Tibial artery (tissue), 4 donors: ENCODE measurements around the gene DNTT.

Experiments
- DNase-seq, 2 donors: peaks; one replicate each; pipeline ENCODE4 v3.0.0-alpha.2; 2019
- H3K27ac ChIP-seq, 2 donors: fragments of 200-600 bp; sonication (generic) in 1 of 2; 1 replicate in 1 of 2; 2 replicates in 1 of 2; pipeline ENCODE4 v1.5.1; 2018 to 2019; ENCODE audit warnings: mild to moderate bottlenecking in 1 of 2
- H3K27me3 ChIP-seq, 2 donors: fragments of 200-600 bp; sonication (generic) in 1 of 2; one replicate each; pipeline versions ENCODE4 v1.5.1 to v1.6.0; 2016 to 2019
- H3K36me3 ChIP-seq, 3 donors: fragments of 200-600 bp; sonication (generic) in 2 of 3; one replicate each; pipeline ENCODE4 v1.5.1; 2016 to 2019; ENCODE audit warnings: mild to moderate bottlenecking in 2 of 3
- H3K4me1 ChIP-seq, 4 donors: fragments of 200-600 bp; sonication (generic) in 2 of 4; 1 replicate in 3 of 4; 2 replicates in 1 of 4; pipeline ENCODE4 v1.5.1; 2016 to 2019
- H3K4me3 ChIP-seq, 2 donors: fragments of 200-600 bp; sonication (generic) in 1 of 2; 1 replicate in 1 of 2; 2 replicates in 1 of 2; pipeline ENCODE4 v1.5.1; 2018 to 2019; ENCODE audit warnings: mild to moderate bottlenecking in 2 of 2
- H3K9me3 ChIP-seq, 3 donors: fragments of 200-600 bp; sonication (generic) in 1 of 3; one replicate each; pipeline ENCODE4 v1.5.1; 2016 to 2019
- intact Hi-C: fragments of 100-400 bp; cut with DNase I; formaldehyde crosslinking; loops from one replicate; pipeline ENCODE4 v1.15.0; 2023; ENCODE audit warnings: low total_unique reads
- TF ChIP-seq, protein P1 (sequence below), 2 experiments: fragments of 200-600 bp in 1 of 2; fragments of 450-650 bp in 1 of 2; IDR thresholded peaks; one replicate each; pipeline ENCODE4 v1.5.1; 2017 to 2019; ENCODE audit warnings: antibody characterized with exemption in 2 of 2, mild to moderate bottlenecking in 1 of 2, moderate library complexity in 1 of 2

Gene DNTT

DNA sequence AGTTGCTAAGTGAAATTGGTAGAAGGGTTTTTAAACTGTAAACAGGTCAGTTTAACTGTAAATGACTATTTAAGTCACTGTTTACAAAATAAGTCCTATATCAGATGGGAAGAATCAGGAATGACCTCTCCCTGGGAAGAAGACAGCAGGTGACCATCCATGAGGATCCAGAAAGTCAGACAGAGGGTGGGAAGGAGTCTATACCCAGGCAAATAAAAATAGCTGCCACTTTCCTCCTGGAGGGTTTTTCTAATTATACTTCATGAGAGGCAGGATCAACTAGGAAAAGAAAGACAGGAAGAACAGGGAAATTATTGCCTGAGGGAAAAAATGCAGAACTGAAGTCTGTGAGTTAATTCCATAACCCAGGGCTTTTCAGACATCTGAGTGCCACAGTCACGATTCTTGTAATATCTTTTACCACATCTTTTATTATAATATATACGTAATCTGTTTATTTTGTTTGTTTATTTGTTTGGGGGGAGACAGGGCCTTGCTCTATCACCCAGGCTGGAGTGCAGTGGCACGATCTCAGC is 7.0 kb downstream of the DNTT start:
- H3K4me3 ChIP-seq: no peak overlapping the region
- no peak overlapping the region for H3K27ac ChIP-seq
- intact Hi-C loops: no loop called here
- TF ChIP-seq, protein P1, sequence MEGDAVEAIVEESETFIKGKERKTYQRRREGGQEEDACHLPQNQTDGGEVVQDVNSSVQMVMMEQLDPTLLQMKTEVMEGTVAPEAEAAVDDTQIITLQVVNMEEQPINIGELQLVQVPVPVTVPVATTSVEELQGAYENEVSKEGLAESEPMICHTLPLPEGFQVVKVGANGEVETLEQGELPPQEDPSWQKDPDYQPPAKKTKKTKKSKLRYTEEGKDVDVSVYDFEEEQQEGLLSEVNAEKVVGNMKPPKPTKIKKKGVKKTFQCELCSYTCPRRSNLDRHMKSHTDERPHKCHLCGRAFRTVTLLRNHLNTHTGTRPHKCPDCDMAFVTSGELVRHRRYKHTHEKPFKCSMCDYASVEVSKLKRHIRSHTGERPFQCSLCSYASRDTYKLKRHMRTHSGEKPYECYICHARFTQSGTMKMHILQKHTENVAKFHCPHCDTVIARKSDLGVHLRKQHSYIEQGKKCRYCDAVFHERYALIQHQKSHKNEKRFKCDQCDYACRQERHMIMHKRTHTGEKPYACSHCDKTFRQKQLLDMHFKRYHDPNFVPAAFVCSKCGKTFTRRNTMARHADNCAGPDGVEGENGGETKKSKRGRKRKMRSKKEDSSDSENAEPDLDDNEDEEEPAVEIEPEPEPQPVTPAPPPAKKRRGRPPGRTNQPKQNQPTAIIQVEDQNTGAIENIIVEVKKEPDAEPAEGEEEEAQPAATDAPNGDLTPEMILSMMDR (IDR thresholded peaks at IDR 0.05): no peak
- no peaks in the 10 kb centered on the region for H3K36me3 ChIP-seq
- H3K9me3 ChIP-seq: no peaks in the 10 kb centered on the region
- DNase-seq: no peak
- peaks cover 0 to 2% of the 10 kb centered on the region in 2 donors for H3K27me3 ChIP-seq
- H3K4me1 ChIP-seq: peaks cover 0 to 18% (median 0%) of the 10 kb centered on the region in 4 donors

DNA sequence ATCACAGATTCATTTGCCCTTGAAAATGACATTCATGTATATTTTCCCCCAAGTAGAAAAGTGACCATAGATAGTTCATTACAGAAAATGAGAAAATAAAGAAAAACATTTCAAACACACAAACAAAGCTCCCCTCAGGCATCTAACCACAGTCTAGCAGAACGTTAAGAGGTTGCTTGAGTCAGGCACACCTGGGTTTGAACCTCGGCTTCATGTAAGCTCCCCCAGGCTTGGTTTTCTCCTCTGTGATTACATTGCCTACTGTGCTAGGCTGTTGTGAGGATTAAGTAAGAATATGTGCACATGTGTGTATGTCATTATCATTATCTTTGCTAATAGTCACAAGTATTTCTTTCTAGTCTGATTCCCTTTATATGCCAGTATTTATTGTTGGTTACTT is 9.1 kb downstream of the DNTT start:
- Histone ChIP-seq H3K27me3 (peaks cover 0 to 5% of the 10 kb centered on the region in 2 donors), H3K4me3 (no peak overlapping the region), H3K9me3 (no peaks in the 10 kb centered on the region), H3K27ac (no peak overlapping the region), H3K36me3 (no peaks in the 10 kb centered on the region), H3K4me1 (peaks cover 0 to 18% (median 0%) of the 10 kb centered on the region in 4 donors)
- intact Hi-C loops: no loop called here
- TF ChIP-seq, protein P1 (IDR thresholded peaks at IDR 0.05): no peak
- no peak for DNase-seq

DNA sequence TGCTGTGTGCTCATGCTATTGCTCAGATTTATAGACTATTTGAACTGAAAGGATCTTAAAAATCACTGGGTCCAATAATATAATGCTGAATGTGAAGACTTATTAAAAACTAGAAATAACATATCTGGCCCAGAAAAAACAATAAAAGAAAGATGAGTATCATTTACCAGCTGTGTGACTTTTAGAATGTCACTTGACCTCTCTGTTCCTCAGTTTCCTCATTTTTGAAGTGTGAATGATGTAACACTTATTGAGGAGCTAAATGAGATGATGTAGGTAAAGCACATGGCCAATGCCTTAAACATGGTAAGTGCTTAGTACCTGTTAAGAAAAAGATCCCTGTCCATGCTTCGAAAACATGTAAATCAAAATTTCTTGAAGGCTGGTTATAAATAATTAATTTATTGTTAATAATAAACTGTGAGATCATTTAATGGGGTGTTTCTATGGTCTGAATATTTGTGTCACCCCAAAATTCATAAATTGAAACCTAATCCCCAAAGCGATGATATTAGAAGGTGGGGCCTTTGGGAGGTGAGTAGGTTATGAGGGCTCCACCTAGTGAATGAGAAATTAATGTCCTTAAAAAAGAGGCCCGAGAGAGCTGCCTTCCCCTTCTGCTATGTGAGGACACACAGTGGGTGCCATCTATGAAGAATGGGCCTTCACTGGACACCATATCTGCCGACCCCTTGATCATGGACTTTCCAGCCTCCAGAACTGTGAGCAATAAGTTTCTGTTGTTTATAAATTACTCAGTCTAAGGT is 13.0 kb downstream of the DNTT start:
- no peaks in the 10 kb centered on the region for H3K4me1 ChIP-seq
- no peak for DNase-seq
- H3K27me3 ChIP-seq: peaks cover 0 to 19% of the 10 kb centered on the region in 2 donors
- H3K9me3 ChIP-seq: no peaks in the 10 kb centered on the region
- no peak overlapping the region for H3K4me3 ChIP-seq
- H3K36me3 ChIP-seq: no peaks in the 10 kb centered on the region
- H3K27ac ChIP-seq: no peak overlapping the region
- intact Hi-C loops: no loop called here
- TF ChIP-seq, protein P1 (IDR thresholded peaks at IDR 0.05): no peak

GRCh38 chr10:96319754-96320474 is 15.7 kb downstream of the DNTT start:
- DNase-seq: no peak
- intact Hi-C loops: no loop called here

GRCh38 chr10:96321822-96322221 is 17.6 kb downstream of the DNTT start:
- DNase-seq: no peak
- no peaks in the 10 kb centered on the region for H3K9me3 ChIP-seq
- no peak overlapping the region for H3K27ac ChIP-seq
- no peaks in the 10 kb centered on the region for H3K4me1 ChIP-seq
- H3K27me3 ChIP-seq: peaks cover 0 to 25% of the 10 kb centered on the region in 2 donors
- no peak overlapping the region for H3K4me3 ChIP-seq
- H3K36me3 ChIP-seq: no peaks in the 10 kb centered on the region
- intact Hi-C loops: no loop called here
- TF ChIP-seq, protein P1 (IDR thresholded peaks at IDR 0.05): no peak

More at GRCh38 chr10:96319754-96320474, 15.7 kb downstream of the DNTT start:
- Histone ChIP-seq H3K4me1 (no peaks in the 10 kb centered on the region), H3K4me3 (no peak overlapping the region), H3K27me3 (peaks cover 0 to 28% of the 10 kb centered on the region in 2 donors), H3K27ac (no peak overlapping the region), H3K9me3 (no peaks in the 10 kb centered on the region), H3K36me3 (no peaks in the 10 kb centered on the region)
- TF ChIP-seq, protein P1 (IDR thresholded peaks at IDR 0.05): no peak
